ENCODE measurements around the gene PSMF1. TPM values are rescaled to one million over a fixed set of nuclear protein-coding genes. Genes with fewer than 3 reads are reported as not detected.

Gene PSMF1
- total RNA-seq, 1 experiment from 2014 or later: 153 TPM

DNA sequence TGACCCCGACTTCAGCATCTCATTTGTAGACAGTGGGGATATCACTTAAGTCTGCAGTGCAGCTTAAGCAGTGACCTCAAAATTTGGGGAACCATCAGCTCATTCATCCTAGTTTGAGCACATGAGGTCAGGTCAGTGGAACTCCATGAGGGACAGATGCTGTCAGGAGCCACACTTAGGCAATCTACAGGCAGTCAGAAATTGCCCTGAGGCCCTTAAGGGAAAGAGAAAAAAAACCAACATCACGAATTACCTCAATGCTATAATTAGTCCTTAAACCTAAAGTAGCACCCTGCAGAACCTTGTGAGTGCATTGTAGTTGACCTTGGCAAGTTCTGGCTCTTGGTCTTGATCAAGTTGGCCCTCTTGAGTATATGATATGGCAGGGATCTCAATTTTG, 45.3 kb downstream of the PSMF1 start:
- CTCF ChIA-PET: no interaction called here
- TF ChIP-seq SRF (IDR thresholded peaks at IDR 0.05; ENCODE audit: low read depth) (no peak), POLR2A (IDR thresholded peaks at IDR 0.05; ENCODE audit: borderline replicate concordance, extremely low read depth, insufficient read depth, insufficient read length) (no peak), FOSL1 (IDR thresholded peaks at IDR 0.05; ENCODE audit: low read depth) (no peak), POLR2AphosphoS5 (IDR thresholded peaks at IDR 0.05; ENCODE audit: low read depth, low read length) (no peak), RAD21 (IDR thresholded peaks at IDR 0.05; ENCODE audit: low read depth) (no peak), CBX3 (IDR thresholded peaks at IDR 0.05; ENCODE audit: low read depth) (no peak), ZBTB33 (IDR thresholded peaks at IDR 0.05; ENCODE audit: extremely low read depth, insufficient replicate concordance, low read length) (no peak)
- no peaks in the 10 kb centered on the region for H3K9me2 ChIP-seq (ENCODE audit: insufficient read depth)
- no peaks in the 10 kb centered on the region for H3K4me1 ChIP-seq (ENCODE audit: control insufficient read depth in 1 of 2, insufficient read depth in 2 of 2, low read length in 2 of 2)
- no peak for DNase-seq (ENCODE audit: low read depth, low spot score)
- no peaks in the 10 kb centered on the region for H3K27me3 ChIP-seq (ENCODE audit: insufficient read depth, low read length)
- no peaks in the 10 kb centered on the region for H3K9me3 ChIP-seq (ENCODE audit: control insufficient read depth in 1 of 2, insufficient read depth in 1 of 2, low read depth in 1 of 2, low read length in 2 of 2)
- no peak overlapping the region for H3K4me3 ChIP-seq (replicated peaks in 1 of 2; ENCODE audit: low read depth in 1 of 2, low read length in 2 of 2)
- no peaks in the 10 kb centered on the region for H4K20me1 ChIP-seq (ENCODE audit: insufficient read depth)
- BruUV-seq (replicated peaks): no TSS peak
- no peak overlapping the region for H2AFZ ChIP-seq (ENCODE audit: low read depth, low read length, poor library complexity, severe bottlenecking)
- POLR2A ChIA-PET: no interaction called here
- intact Hi-C loops (cut with micrococcal nuclease): no loop called here
- no peak for ATAC-seq
- no peak overlapping the region for H3K27ac ChIP-seq (ENCODE audit: low read depth, low read length)
- peaks cover 32 to 45% of the 10 kb centered on the region in 2 experiments for H3K36me3 ChIP-seq (ENCODE audit: control insufficient read depth in 1 of 2, insufficient read depth in 2 of 2, low read length in 2 of 2)
- no peak overlapping the region for H3K4me2 ChIP-seq (ENCODE audit: low read length)
- RAD21 ChIA-PET (ENCODE audit: low non-redundant PET in 1 of 2, low total read pairs in 2 of 2, uncharacterized antibody in 2 of 2, unreplicated experiment in 2 of 2): no interaction called here
- H3K9ac ChIP-seq (ENCODE audit: low read length): no peak overlapping the region
- H3K79me2 ChIP-seq (ENCODE audit: insufficient read depth, low read length): peaks cover under 1% of the 10 kb centered on the region

GRCh38 chr20:1164871-1165270, 46.5 kb downstream of the PSMF1 start:
- H3K9ac ChIP-seq (ENCODE audit: low read length): no peak overlapping the region
- DNase-seq (ENCODE audit: low read depth, low spot score) (no peak), ATAC-seq (no peak)
- ChIA-PET RAD21 (ENCODE audit: low non-redundant PET in 1 of 2, low total read pairs in 2 of 2, uncharacterized antibody in 2 of 2, unreplicated experiment in 2 of 2) (no interaction called here), POLR2A (no interaction called here), CTCF (no interaction called here)
- H3K9me2 ChIP-seq (ENCODE audit: insufficient read depth): no peaks in the 10 kb centered on the region
- H4K20me1 ChIP-seq (ENCODE audit: insufficient read depth): no peaks in the 10 kb centered on the region
- no peak overlapping the region for H3K27ac ChIP-seq (ENCODE audit: low read depth, low read length)
- no peaks in the 10 kb centered on the region; the same call in 1 of the 2 replicates for H3K79me2 ChIP-seq (ENCODE audit: insufficient read depth, low read length)
- no peak overlapping the region for H3K4me2 ChIP-seq (ENCODE audit: low read length)
- no peaks in the 10 kb centered on the region for H3K27me3 ChIP-seq (ENCODE audit: insufficient read depth, low read length)
- no peak overlapping the region for H3K4me3 ChIP-seq (replicated peaks in 1 of 2; ENCODE audit: low read depth in 1 of 2, low read length in 2 of 2)
- H3K36me3 ChIP-seq (ENCODE audit: control insufficient read depth in 1 of 2, insufficient read depth in 2 of 2, low read length in 2 of 2): peaks cover 32 to 53% of the 10 kb centered on the region in 2 experiments
- intact Hi-C loops (cut with micrococcal nuclease): no loop called here
- no peak overlapping the region for H2AFZ ChIP-seq (ENCODE audit: low read depth, low read length, poor library complexity, severe bottlenecking)
- TSS peak; percentile 59 for BruUV-seq (replicated peaks)
- no peaks in the 10 kb centered on the region for H3K4me1 ChIP-seq (ENCODE audit: control insufficient read depth in 1 of 2, insufficient read depth in 2 of 2, low read length in 2 of 2)
- H3K9me3 ChIP-seq (ENCODE audit: control insufficient read depth in 1 of 2, insufficient read depth in 1 of 2, low read depth in 1 of 2, low read length in 2 of 2): no peaks in the 10 kb centered on the region
- TF ChIP-seq ELF1 (IDR thresholded peaks at IDR 0.05; ENCODE audit: borderline replicate concordance, low read depth) (no peak), CEBPB (IDR thresholded peaks at IDR 0.05; ENCODE audit: low read depth) (no peak), ZBTB33 (IDR thresholded peaks at IDR 0.05; ENCODE audit: extremely low read depth, insufficient replicate concordance, low read length) (no peak), EGR1 (IDR thresholded peaks at IDR 0.05; ENCODE audit: low read depth) (no peak), CBX3 (IDR thresholded peaks at IDR 0.05; ENCODE audit: low read depth) (no peak), CTCF (IDR thresholded peaks at IDR 0.05 in 2 of 3, conservative IDR thresholded peaks at IDR 0.05 in 1 of 3; ENCODE audit: borderline replicate concordance in 1 of 3, insufficient read depth in 1 of 3, low read depth in 2 of 3, low read length in 2 of 3) (no peak), JUND (IDR thresholded peaks at IDR 0.05) (no peak), SP1 (IDR thresholded peaks at IDR 0.05; ENCODE audit: low read depth) (no peak), EZH2phosphoT487 (IDR thresholded peaks at IDR 0.05; ENCODE audit: borderline replicate concordance) (no peak), FOSL1 (IDR thresholded peaks at IDR 0.05; ENCODE audit: low read depth) (no peak), RAD21 (IDR thresholded peaks at IDR 0.05; ENCODE audit: low read depth) (no peak), YY1 (IDR thresholded peaks at IDR 0.05; ENCODE audit: extremely low read depth, insufficient replicate concordance, low read depth, low read length) (no peak)
- TF ChIP-seq, protein P1, sequence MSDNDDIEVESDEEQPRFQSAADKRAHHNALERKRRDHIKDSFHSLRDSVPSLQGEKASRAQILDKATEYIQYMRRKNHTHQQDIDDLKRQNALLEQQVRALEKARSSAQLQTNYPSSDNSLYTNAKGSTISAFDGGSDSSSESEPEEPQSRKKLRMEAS (IDR thresholded peaks at IDR 0.05): no peak
